Activated CD4-positive, alpha-beta T cell treated with anti-CD3 and anti-CD28 coated beads, Interleukin-2, amount 10 ng/mL, durations not matched to agents 24 days and 14 days (primary cell): Measurements from ENCODE around the gene MMP12. TPM values are rescaled to one million over a fixed set of nuclear protein-coding genes. Genes with fewer than 3 reads are reported as not detected.

Experiments used
- total RNA-seq: library from RNA; stranded (reverse); gene quantifications from 2 replicates; pipeline ENCODE4 v1.2.3, GENCODE V29; 2022

MMP12 gene
- total RNA-seq, 1 donor from 2014 or later: not detected

Other genes with a start within 250 kb of the MMP12 start
- gene MMP20, start 249.7 kb downstream of the MMP12 start, total RNA-seq: not detected in 2 replicates
- not detected in 2 replicates for gene MMP27, start 169.2 kb downstream of the MMP12 start, total RNA-seq
- not detected in 2 replicates for gene MMP8, start 150.0 kb downstream of the MMP12 start, total RNA-seq
- 0.14 TPM in 1 of 2 replicates, not detected in the other for gene MMP10, start 94.4 kb downstream of the MMP12 start, total RNA-seq
- not detected in 2 replicates for gene MMP1, start 76.8 kb downstream of the MMP12 start, total RNA-seq
- not detected in 2 replicates for gene MMP3, start 31.4 kb downstream of the MMP12 start, total RNA-seq
- not detected in 2 replicates for gene MMP13, start 80.8 kb upstream of the MMP12 start, total RNA-seq
- gene DCUN1D5, start 217.2 kb upstream of the MMP12 start, total RNA-seq: 87.1 TPM in 2 replicates
- gene DYNC2H1, start 234.4 kb upstream of the MMP12 start, total RNA-seq: 0.30 and 0.64 TPM in 2 replicates